Measurements from ENCODE around the gene DHRSX.

DNA sequence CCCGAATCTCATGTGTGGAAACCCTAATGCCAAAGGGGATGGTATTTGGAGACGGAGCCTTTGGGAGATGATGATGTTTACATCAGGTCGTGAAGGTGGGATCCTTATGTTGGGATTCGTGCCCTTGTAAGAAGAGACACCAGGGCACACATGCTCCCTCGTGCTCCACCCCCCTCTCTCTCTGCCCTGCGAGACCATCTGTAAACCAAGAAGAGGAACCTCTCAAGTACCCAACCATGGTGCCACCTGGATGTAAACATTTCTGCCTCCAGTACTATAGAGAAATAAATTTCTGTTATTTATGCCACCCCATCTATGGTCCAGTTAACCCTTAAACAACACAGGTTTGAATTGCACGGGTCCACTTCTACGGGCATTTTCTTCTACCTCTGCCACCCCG lies 179.4 kb downstream of the DHRSX start:
- TF ChIP-seq, protein P1, sequence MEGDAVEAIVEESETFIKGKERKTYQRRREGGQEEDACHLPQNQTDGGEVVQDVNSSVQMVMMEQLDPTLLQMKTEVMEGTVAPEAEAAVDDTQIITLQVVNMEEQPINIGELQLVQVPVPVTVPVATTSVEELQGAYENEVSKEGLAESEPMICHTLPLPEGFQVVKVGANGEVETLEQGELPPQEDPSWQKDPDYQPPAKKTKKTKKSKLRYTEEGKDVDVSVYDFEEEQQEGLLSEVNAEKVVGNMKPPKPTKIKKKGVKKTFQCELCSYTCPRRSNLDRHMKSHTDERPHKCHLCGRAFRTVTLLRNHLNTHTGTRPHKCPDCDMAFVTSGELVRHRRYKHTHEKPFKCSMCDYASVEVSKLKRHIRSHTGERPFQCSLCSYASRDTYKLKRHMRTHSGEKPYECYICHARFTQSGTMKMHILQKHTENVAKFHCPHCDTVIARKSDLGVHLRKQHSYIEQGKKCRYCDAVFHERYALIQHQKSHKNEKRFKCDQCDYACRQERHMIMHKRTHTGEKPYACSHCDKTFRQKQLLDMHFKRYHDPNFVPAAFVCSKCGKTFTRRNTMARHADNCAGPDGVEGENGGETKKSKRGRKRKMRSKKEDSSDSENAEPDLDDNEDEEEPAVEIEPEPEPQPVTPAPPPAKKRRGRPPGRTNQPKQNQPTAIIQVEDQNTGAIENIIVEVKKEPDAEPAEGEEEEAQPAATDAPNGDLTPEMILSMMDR (IDR thresholded peaks at IDR 0.05; ENCODE audit: extremely low read depth in 1 of 2, insufficient read depth in 1 of 2, low read depth in 1 of 2, low read length in 2 of 2) = no peak
- no peak for TF ChIP-seq POLR2AphosphoS5 (IDR thresholded peaks at IDR 0.05; ENCODE audit: insufficient read depth, low read depth, low read length)
- TF ChIP-seq EZH2 (IDR thresholded peaks at IDR 0.05; ENCODE audit: borderline replicate concordance, low read depth, low read length, severe bottlenecking) = no peak
- TF ChIP-seq POLR2A (IDR thresholded peaks at IDR 0.05; ENCODE audit: low read depth, low read length) = no peak
- no peak for TF ChIP-seq JUN (IDR thresholded peaks at IDR 0.05; ENCODE audit: borderline replicate concordance, insufficient read depth, insufficient read length, low read depth)
- TF ChIP-seq, protein P2, sequence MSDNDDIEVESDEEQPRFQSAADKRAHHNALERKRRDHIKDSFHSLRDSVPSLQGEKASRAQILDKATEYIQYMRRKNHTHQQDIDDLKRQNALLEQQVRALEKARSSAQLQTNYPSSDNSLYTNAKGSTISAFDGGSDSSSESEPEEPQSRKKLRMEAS (IDR thresholded peaks at IDR 0.05; ENCODE audit: insufficient read depth, insufficient read length) = no peak

Measured in endothelial cell of umbilical vein (primary cell).